Subcutaneous abdominal adipose tissue (tissue), 5 donors: ENCODE measurements around the gene SLC16A6.

ENCODE experiments used
- H3K27ac ChIP-seq: one replicate; pipeline ENCODE4 v1.7.0; 2013; ENCODE audit warnings: low read depth, mild to moderate bottlenecking, inconsistent platforms, low read length, moderate library complexity
- H3K27me3 ChIP-seq, 5 donors: one replicate each; pipeline ENCODE4 v1.7.0; 2013; ENCODE audit warnings: low read length in 5 of 5, inconsistent platforms in 1 of 5; ENCODE audit not compliant: control insufficient read depth in 5 of 5, insufficient read depth in 4 of 5
- H3K36me3 ChIP-seq, 5 donors: one replicate each; pipeline ENCODE4 v1.7.0; 2013; ENCODE audit warnings: low read length in 5 of 5; ENCODE audit not compliant: control insufficient read depth in 5 of 5, insufficient read depth in 5 of 5
- H3K4me1 ChIP-seq, 5 donors: one replicate each; pipeline ENCODE4 v1.7.0; 2013; ENCODE audit warnings: low read length in 5 of 5, mild to moderate bottlenecking in 3 of 5, moderate library complexity in 1 of 5; ENCODE audit not compliant: control insufficient read depth in 5 of 5, insufficient read depth in 5 of 5
- H3K4me3 ChIP-seq, 5 donors: one replicate each; pipeline ENCODE4 v1.7.0; 2013; ENCODE audit warnings: low read length in 5 of 5, low read depth in 1 of 5
- H3K9ac ChIP-seq, 5 donors: one replicate each; pipeline ENCODE4 v1.7.0; 2013; ENCODE audit warnings: low read length in 5 of 5, mild to moderate bottlenecking in 4 of 5, moderate library complexity in 3 of 5
- H3K9me3 ChIP-seq, 5 donors: one replicate each; pipeline ENCODE4 v1.7.0; 2013; ENCODE audit warnings: low read length in 5 of 5; ENCODE audit not compliant: control insufficient read depth in 5 of 5
- donor health status: healthy.
- donor health status: healthy.
- donor health status: healthy.
- donor health status: healthy.
- donor health status: healthy.

SLC16A6 gene

DNA sequence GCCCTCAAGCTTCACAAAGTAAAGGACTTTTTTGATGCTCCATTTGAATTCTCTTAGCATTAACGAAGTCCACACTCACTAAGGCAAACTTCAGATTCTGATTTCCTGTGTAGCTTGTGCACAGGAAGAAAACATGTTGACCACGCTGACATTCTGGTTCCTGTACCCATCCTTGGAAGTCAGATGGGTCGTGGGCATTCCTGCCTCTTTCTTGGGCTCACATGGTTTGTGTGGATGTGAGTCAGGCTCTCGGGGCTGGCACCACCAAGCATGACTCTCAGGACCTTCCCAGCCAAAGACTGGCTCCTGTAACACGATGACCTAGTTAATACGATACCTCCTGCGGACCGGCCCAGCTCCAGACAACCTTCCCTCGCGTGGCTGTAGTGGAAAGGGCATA, 33.2 kb upstream of the SLC16A6 start:
- Histone ChIP-seq H3K4me1 (peaks cover 0 to 8% (median 3%) of the 10 kb centered on the region in 5 donors), H3K27ac (no peak overlapping the region), H3K36me3 (no peaks in the 10 kb centered on the region), H3K4me3 (no peak overlapping the region), H3K9ac (no peak overlapping the region), H3K9me3 (no peaks in the 10 kb centered on the region), H3K27me3 (no peaks in the 10 kb centered on the region)

DNA sequence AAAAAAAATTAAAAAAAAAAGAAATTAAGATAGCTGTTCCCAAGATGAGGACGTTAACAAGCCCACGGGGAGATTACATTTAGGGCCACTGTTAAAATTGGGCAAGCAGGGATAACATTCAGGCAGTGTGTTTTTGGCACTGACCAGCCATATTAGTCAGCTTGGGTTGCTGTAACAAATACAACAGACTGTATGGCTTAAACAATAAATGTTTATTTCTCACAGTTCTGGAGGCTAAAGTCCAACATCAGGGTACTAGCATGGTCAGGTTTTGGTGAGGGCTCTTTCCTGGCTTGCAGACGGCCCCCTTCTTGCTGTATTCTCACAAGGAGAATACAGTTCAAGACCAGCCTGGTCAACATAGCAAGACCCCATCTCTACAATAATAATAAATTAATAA, 31.7 kb upstream of the SLC16A6 start:
- H3K27me3 ChIP-seq = no peaks in the 10 kb centered on the region
- no peaks in the 10 kb centered on the region for H3K9me3 ChIP-seq
- no peak overlapping the region for H3K27ac ChIP-seq
- H3K9ac ChIP-seq = no peak overlapping the region
- H3K36me3 ChIP-seq = no peaks in the 10 kb centered on the region
- no peak overlapping the region for H3K4me3 ChIP-seq
- peaks cover 0 to 8% (median 3%) of the 10 kb centered on the region in 5 donors for H3K4me1 ChIP-seq

DNA sequence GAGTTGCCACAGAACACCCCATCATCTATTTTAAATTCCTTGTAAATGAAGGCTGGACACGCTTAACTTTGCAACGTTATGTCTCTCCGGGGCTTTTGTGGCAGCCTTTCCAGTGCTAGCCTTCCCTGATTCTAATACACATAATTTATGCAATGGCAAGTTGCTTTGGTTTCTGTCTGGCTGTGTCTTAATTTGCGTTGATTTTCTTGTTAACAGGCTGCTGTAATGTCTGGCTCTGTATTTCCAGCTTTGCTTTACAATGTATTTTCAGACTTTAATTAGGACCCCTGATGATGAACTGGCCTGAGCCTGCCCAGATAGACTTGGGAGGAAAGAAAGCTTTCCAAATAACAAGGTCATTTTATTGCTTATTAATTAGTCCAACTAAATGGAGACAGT, 30.6 kb upstream of the SLC16A6 start:
- H3K4me3 ChIP-seq = no peak overlapping the region
- no peak overlapping the region for H3K27ac ChIP-seq
- no peaks in the 10 kb centered on the region for H3K9me3 ChIP-seq
- no peaks in the 10 kb centered on the region for H3K27me3 ChIP-seq
- peaks cover 0 to 8% (median 3%) of the 10 kb centered on the region in 5 donors for H3K4me1 ChIP-seq
- no peaks in the 10 kb centered on the region for H3K36me3 ChIP-seq
- no peak overlapping the region for H3K9ac ChIP-seq

DNA sequence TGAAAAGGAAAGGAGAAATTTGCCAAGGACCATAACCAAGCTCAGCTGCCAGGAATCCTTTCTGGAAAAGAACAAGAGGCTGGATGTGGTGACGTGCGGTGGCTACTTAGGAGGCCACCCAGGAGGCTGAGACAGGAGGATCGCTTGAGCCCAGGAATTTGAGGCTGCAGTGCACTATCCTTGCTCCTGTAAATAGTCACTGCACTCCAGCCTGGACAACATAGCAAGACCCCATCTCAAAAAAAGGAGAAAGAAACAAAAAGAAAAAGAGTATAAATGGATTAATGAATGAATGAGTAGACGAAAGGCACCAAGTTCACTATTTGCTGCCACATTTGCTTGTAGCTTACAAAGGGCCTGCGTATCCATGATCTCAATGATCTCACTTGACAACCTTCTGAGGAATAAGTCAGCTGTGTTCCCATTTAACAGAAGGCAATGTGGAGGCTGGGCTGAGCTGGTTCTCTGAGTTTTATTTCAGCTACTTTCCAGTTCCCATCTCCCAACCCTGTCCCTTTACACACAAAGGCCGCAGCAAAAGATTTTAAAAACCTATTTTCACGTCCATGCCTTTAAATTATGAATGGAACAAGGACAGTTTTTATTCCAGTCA, 30.1 kb upstream of the SLC16A6 start:
- Histone ChIP-seq H3K27me3 (no peaks in the 10 kb centered on the region), H3K9ac (no peak overlapping the region), H3K36me3 (no peaks in the 10 kb centered on the region), H3K4me3 (no peak overlapping the region), H3K9me3 (no peaks in the 10 kb centered on the region), H3K4me1 (peaks cover 0 to 8% (median 3%) of the 10 kb centered on the region in 5 donors), H3K27ac (no peak overlapping the region)

DNA sequence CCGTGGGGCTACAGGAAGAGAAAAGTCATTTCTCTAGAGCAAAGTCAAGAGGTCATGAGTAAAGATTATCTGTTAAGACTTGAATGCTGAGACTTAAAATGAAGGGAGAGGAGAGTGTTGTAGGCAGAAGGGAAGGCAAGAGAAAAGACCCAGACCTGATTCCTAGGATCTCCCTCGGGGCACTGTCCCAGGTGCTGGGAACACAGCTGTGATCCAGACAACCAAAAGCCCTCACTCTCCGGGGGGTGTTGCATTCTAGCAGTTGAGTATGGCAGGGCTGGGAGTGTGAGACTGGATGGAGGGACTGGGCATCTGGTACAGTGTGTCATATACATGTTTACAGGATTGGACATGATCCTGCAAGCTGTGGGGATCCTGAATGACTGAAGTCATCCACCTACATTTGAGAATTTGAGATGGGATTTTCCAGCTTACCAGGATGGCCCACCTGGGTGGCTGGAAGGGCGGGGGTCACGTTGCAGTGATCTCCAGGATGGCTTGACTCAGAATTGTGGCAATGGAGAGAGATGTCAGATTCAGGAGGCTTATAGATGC, 29.5 kb upstream of the SLC16A6 start:
- no peaks in the 10 kb centered on the region for H3K36me3 ChIP-seq
- no peaks in the 10 kb centered on the region for H3K9me3 ChIP-seq
- no peaks in the 10 kb centered on the region for H3K27me3 ChIP-seq
- peaks cover 0 to 9% (median 3%) of the 10 kb centered on the region in 5 donors for H3K4me1 ChIP-seq
- no peak overlapping the region for H3K4me3 ChIP-seq
- no peak overlapping the region for H3K27ac ChIP-seq
- H3K9ac ChIP-seq = no peak overlapping the region

DNA sequence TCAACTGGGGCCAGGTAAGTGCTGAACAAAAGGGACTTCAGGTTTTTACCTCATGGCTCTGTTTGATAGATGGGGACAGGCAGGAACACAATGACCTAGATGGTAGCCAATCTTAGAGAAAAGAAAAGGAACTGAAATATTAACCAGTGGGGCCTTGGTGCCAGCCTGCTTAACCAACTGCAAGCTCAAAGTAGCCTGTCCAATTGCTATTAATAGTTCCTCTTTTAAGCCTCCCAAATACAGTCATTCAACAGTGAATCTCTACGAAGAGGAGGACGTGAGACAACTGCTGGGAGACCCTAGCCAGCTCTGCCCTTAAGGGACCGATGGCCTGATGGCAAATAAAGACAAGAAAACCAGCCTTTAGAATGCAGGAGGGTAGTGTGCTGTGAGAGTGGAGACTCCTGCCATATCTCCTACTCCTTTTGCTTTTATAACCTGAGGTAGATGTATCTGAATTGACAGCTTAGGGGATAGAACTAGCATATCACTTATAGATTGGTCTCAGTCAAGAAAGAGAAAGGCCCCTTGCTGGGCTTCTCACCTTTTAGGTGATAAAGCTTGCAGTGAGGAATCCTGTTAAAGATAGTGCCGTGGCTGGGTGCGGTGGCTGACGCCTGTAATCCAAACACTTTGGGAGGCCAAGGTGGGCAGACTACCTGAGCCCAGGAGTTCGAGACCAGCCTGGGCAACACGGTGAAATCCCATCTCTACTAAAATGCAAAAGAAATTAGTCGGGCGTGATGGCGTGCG, 28.7 kb upstream of the SLC16A6 start:
- Histone ChIP-seq H3K27me3 (no peaks in the 10 kb centered on the region), H3K9ac (no peak overlapping the region), H3K36me3 (no peaks in the 10 kb centered on the region), H3K27ac (no peak overlapping the region), H3K4me1 (peaks cover 0 to 17% (median 9%) of the 10 kb centered on the region in 5 donors), H3K9me3 (no peaks in the 10 kb centered on the region), H3K4me3 (no peak overlapping the region)

DNA sequence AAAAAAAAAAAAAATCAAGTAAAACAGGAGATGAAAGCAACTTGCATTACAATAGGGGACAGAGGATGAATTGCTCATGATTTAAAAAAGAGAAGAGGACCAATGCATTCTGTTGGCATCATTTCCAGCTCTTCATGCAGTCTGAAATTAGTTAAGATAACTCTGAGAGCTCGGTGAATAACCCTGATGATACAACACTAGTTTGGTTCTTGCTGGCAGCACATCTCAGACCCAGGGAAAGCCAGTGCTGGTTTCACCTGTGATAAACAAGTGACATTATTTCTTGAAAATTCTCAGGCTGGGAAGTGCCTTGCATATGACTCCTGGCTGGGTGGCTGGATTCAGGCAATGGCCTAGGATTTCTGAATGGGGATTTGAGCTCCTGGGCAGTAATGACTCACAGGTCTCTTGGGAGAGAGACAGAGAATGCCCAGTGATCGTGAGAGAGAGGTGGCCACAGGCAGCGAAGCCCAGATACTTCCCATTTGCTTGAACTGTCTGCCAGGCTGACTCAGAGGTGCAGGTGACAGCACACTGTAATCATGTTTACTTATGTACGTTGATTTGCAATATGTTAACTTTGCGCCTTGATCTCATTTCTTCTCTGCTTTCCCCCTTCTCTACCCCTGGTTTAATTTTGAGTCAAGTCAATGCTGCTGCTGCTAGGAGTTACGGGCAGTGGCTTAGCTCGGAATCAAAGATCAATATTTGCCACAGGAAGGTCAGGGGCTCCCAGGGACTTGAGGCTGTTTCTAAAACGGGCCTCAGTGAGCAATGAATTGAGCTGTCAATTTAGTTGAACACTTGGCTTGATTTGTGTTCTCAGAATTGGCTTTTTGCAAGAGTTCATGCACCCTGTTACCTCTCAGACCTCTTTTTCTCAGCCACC, 27.4 kb upstream of the SLC16A6 start:
- H3K27me3 ChIP-seq = no peaks in the 10 kb centered on the region
- H3K4me1 ChIP-seq = peaks cover 0 to 19% (median 9%) of the 10 kb centered on the region in 5 donors
- H3K9ac ChIP-seq = no peak overlapping the region
- no peaks in the 10 kb centered on the region for H3K36me3 ChIP-seq
- H3K27ac ChIP-seq = no peak overlapping the region
- H3K4me3 ChIP-seq = no peak overlapping the region
- no peaks in the 10 kb centered on the region for H3K9me3 ChIP-seq

DNA sequence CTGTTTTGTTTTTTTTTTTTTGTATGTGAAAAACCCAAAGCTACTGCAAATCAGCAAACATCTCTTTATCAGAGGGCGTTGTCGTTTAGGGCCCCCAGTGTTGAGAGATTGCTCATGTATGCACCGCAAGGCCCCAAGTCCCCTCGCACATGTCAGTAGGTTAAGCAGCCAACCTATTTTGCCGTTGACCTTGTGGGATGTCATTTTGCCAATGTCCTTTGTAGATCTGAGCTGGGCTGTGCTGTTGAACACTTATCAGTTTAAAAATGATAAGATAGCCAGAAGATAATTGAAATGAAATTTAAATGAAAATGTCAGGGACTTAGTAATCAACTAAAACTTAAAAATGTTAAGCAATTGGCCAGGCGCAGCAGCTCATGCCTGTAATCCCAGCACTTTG, 26.5 kb upstream of the SLC16A6 start:
- Histone ChIP-seq H3K9me3 (no peaks in the 10 kb centered on the region), H3K4me3 (no peak overlapping the region), H3K4me1 (peaks cover 0 to 23% (median 9%) of the 10 kb centered on the region in 5 donors), H3K27me3 (no peaks in the 10 kb centered on the region), H3K27ac (no peak overlapping the region), H3K36me3 (no peaks in the 10 kb centered on the region), H3K9ac (no peak overlapping the region)

DNA sequence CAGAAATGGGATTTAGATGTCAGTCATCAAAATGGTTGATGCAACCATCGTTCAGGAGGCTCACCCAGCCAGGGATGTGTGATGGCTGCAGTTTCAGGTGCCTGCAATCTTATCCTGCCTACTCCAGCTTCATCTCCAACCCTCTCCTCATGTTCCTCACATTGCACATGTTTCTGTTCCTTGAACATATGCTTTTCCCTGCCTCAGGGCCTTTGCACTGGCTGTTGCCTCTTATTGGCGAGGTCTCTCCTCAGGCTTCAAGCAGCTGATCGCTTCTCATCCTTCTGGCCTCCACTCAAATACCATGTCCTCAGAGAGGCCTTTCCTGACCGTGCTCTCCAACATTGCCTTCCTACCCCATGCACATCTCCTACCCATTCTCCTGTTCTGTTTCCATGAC, 25.0 kb upstream of the SLC16A6 start:
- Histone ChIP-seq H3K9ac (no peak overlapping the region), H3K9me3 (no peaks in the 10 kb centered on the region), H3K27me3 (no peaks in the 10 kb centered on the region), H3K4me3 (no peak overlapping the region), H3K36me3 (no peaks in the 10 kb centered on the region), H3K27ac (no peak overlapping the region), H3K4me1 (peaks cover 0 to 23% (median 12%) of the 10 kb centered on the region in 5 donors)
